Lung (tissue), 12 donors: Measurements from ENCODE around the gene ATP13A2. TPM values are rescaled to one million over a fixed set of nuclear protein-coding genes. Genes with fewer than 3 reads are reported as not detected.
"Not testable (repeated sequence)": the region's sequence is repeated elsewhere in the genome, so short reads cannot be mapped to it uniquely, and the experiment has no call there.

Experiments used
- ATAC-seq: fragments of 200-7000 bp; cut with Tn5 transposase; one replicate; pipeline ENCODE4 v1.9.1; 2020; ENCODE audit warnings: moderate number of reproducible peaks; ENCODE audit not compliant: insufficient read depth, low FRiP score
- DNase-seq, 3 donors: peaks; one replicate each; pipeline ENCODE4 v3.0.0-alpha.2; 2013 to 2017
- H3K27ac ChIP-seq, 2 donors: one replicate each; pipeline ENCODE4 v1.5.1; 2013; ENCODE audit warnings: mild to moderate bottlenecking in 2 of 2, moderate library complexity in 2 of 2, control low read depth in 1 of 2, inconsistent platforms in 1 of 2, low read depth in 1 of 2, low read length in 1 of 2
- H3K27me3 ChIP-seq, 3 donors: one replicate each; pipeline ENCODE4 v1.5.1; 2013; ENCODE audit warnings: low read length in 2 of 3; ENCODE audit not compliant: control insufficient read depth in 3 of 3, insufficient read depth in 3 of 3
- H3K36me3 ChIP-seq, 4 donors: one replicate each; pipeline ENCODE4 v1.5.1; 2013; ENCODE audit warnings: low read length in 4 of 4, mild to moderate bottlenecking in 1 of 4, moderate library complexity in 1 of 4; ENCODE audit not compliant: control insufficient read depth in 4 of 4, insufficient read depth in 4 of 4
- H3K4me1 ChIP-seq, 5 donors: one replicate each; pipeline ENCODE4 v1.5.1; 2013; ENCODE audit warnings: low read length in 5 of 5, mild to moderate bottlenecking in 2 of 5, moderate library complexity in 1 of 5; ENCODE audit not compliant: control insufficient read depth in 5 of 5, insufficient read depth in 5 of 5
- H3K4me3 ChIP-seq: one replicate; pipeline ENCODE4 v1.5.1; 2013; ENCODE audit warnings: mild to moderate bottlenecking, control low read depth, moderate library complexity
- H3K9ac ChIP-seq, 2 donors: one replicate each; pipeline ENCODE4 v1.5.1; 2013; ENCODE audit warnings: low read length in 2 of 2, control low read depth in 1 of 2; ENCODE audit not compliant: insufficient read depth in 1 of 2
- H3K9me3 ChIP-seq, 4 donors: one replicate each; pipeline ENCODE4 v1.5.1; 2013; ENCODE audit warnings: low read length in 3 of 4, mild to moderate bottlenecking in 1 of 4, moderate library complexity in 1 of 4; ENCODE audit not compliant: control insufficient read depth in 4 of 4, insufficient read depth in 3 of 4
- WGBS, 2 donors: extraction: QIAGEN DNeasy Blood & Tissue Kit; methylation state at CpG; one replicate each; pipeline ENCODE4 v1.1.7; 2013; 5-methylcytosine and 5-hydroxymethylcytosine counted together
- polyA plus RNA-seq, 2 donors: library from polyadenylated mRNA; stranded (reverse); fragments of 200-250 nt; gene quantifications; one replicate each; pipeline ENCODE4 v1.2.1, GENCODE V29; 2013
- total RNA-seq, 2 donors: library from RNA; depleted of rRNA in 1 of 2; stranded (reverse); fragments of >200 nt in 1 of 2; gene quantifications; one replicate each; pipeline ENCODE4 v1.2.1, GENCODE V29; 2014 to 2021
- TF ChIP-seq, protein P1 (sequence below): IDR thresholded peaks from 2 replicates; pipeline ENCODE4 v1.5.1; 2012; ENCODE audit warnings: mild to moderate bottlenecking; ENCODE audit errors: control extremely low read depth, extremely low read depth
- donor health status: control.
- donor health status: control.
- donor health status: Bipolar disorder and iron deficiency.
- donor health status: healthy.
- donor health status: DM: yes; HTN: yes; CAD: no.

Gene ATP13A2
- total and polyA plus RNA-seq, 4 donors = 20.2 to 50.6 (median 33.3) TPM

DNA sequence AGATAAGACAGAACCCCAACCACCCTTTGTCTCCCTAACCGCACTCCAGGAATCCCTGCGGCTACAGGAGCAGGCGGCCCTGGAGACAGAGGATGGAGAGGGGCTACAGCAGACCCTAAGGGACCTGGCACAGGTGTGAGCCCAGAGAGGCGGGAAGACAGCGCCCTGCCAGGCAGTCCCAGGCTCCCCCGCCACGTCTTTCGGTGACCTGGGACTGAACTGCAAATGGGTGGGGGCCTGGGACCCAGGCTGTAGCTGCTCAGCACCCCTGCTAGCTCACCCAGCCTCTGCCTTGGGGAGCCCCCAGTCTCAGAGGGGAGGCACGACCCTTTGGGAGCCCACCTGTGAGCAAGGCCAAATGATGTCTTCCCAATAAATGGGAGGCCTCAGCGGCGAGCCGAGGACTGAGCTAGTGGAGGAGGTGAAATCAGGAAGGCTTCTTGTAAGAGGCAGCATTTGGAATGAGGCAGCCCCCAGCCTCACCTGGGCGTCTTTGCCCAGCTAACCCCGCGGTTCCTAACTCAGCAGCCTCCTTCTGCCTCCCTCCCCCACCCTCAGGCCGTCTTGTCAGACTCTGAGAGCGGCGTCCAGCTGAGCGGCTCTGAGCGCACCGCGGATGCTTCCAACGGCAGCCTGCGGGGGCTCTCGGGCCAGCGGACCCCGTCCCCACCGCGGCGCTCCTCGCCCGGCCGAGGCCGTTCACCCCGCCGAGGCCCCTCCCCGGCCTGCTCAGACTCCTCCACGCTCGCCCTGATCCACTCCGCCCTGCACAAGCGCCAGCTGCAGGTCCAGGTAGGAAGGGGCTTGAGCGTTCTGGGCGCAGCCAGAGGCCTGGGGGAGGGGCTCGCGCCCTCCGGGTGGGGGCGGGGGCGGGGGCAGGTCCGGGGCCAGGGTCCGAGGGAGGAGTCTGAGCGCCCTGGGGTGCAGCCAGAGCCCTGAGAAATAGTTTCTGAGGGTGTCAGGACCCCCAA, 73.1 kb downstream of the ATP13A2 start:
- no peaks in the 10 kb centered on the region for H3K4me1 ChIP-seq
- DNase-seq (no peak), ATAC-seq (no peak)
- 73 to 89% methylated on average over 49 to 51 of the region's 51 CpGs for WGBS, 2 donors
- H3K9ac ChIP-seq = no peak overlapping the region
- no peaks in the 10 kb centered on the region for H3K9me3 ChIP-seq
- TF ChIP-seq, protein P1, sequence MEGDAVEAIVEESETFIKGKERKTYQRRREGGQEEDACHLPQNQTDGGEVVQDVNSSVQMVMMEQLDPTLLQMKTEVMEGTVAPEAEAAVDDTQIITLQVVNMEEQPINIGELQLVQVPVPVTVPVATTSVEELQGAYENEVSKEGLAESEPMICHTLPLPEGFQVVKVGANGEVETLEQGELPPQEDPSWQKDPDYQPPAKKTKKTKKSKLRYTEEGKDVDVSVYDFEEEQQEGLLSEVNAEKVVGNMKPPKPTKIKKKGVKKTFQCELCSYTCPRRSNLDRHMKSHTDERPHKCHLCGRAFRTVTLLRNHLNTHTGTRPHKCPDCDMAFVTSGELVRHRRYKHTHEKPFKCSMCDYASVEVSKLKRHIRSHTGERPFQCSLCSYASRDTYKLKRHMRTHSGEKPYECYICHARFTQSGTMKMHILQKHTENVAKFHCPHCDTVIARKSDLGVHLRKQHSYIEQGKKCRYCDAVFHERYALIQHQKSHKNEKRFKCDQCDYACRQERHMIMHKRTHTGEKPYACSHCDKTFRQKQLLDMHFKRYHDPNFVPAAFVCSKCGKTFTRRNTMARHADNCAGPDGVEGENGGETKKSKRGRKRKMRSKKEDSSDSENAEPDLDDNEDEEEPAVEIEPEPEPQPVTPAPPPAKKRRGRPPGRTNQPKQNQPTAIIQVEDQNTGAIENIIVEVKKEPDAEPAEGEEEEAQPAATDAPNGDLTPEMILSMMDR = no peak
- no peak overlapping the region for H3K4me3 ChIP-seq
- H3K27me3 ChIP-seq = no peaks in the 10 kb centered on the region
- H3K36me3 ChIP-seq = peaks cover 0 to 11% (median under 1%) of the 10 kb centered on the region in 4 donors
- no peak overlapping the region for H3K27ac ChIP-seq

DNA sequence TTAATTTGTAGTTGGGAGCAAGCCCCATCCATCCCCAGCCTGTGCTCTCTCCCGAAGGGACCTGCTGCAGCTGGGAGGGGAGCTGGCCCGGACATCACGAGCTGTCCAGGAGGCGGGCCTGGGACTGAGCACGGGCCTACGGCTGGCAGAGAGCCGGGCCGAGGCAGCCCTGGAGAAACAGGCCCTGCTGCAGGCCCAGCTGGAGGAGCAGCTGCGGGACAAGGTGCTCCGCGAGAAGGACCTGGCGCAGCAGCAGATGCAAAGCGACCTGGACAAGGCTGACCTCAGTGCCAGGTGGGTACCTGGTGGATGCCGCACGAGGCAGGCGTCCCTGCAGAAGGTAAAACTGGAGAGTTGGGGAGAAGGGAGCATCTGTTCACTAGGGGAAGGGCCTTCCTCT, 75.1 kb downstream of the ATP13A2 start:
- WGBS, 2 donors = 92 to 97% methylated on average over 16 of the region's 16 CpGs

More for the DNA sequence above, 75.1 kb downstream of the ATP13A2 start:
- ATAC-seq, DNase-seq, H3K27me3 ChIP-seq, H3K9ac ChIP-seq, H3K4me1 ChIP-seq, H3K27ac ChIP-seq, H3K9me3 ChIP-seq, H3K4me3 ChIP-seq: not testable (repeated sequence)
- peaks cover 0 to 11% (median 2%) of the 10 kb centered on the region in 4 donors for H3K36me3 ChIP-seq

Other genes with a start within 250 kb of the ATP13A2 start
- 1,000 to 10,000 TPM in 1 of 2 donors, under 1 TPM in 1; under 0.01 to 3,134 TPM for gene RNU1-2, start 115.9 kb downstream of the ATP13A2 start, total RNA-seq
- gene RNU1-2, start 115.9 kb downstream of the ATP13A2 start, polyA plus RNA-seq = not detected
- gene CROCC, start 90.0 kb downstream of the ATP13A2 start, total RNA-seq = 10 to 100 TPM; 31.5 to 42.2 TPM
- gene CROCC, start 90.0 kb downstream of the ATP13A2 start, polyA plus RNA-seq = 10 to 100 TPM; 14.9 to 25.4 TPM
- gene MFAP2, start 31.3 kb downstream of the ATP13A2 start, total RNA-seq = 10 to 100 TPM; 13.3 to 28.5 TPM
- gene MFAP2, start 31.3 kb downstream of the ATP13A2 start, polyA plus RNA-seq = 10 to 100 TPM in 1 of 2 donors, 1 to 10 TPM in 1; 7.4 to 11.6 TPM
- gene SDHB, start 42.1 kb upstream of the ATP13A2 start, total RNA-seq = 10 to 100 TPM; 59.1 to 93.2 TPM
- gene SDHB, start 42.1 kb upstream of the ATP13A2 start, polyA plus RNA-seq = 100 to 1,000 TPM in 1 of 2 donors, 10 to 100 TPM in 1; 73.8 to 117 TPM
- gene PADI2, start 107.5 kb upstream of the ATP13A2 start, total RNA-seq = 1 to 10 TPM; 2.1 to 4.6 TPM
- 10 to 100 TPM in 1 of 2 donors, 1 to 10 TPM in 1; 1.2 to 12.8 TPM for gene PADI2, start 107.5 kb upstream of the ATP13A2 start, polyA plus RNA-seq
- not detected for gene PADI1, start 193.2 kb upstream of the ATP13A2 start, total RNA-seq
- gene PADI1, start 193.2 kb upstream of the ATP13A2 start, polyA plus RNA-seq = under 1 TPM; 0.09 to 0.35 TPM
- not detected for gene PADI3, start 237.2 kb upstream of the ATP13A2 start, total RNA-seq
- gene PADI3, start 237.2 kb upstream of the ATP13A2 start, polyA plus RNA-seq = under 1 TPM in 1 of 2 donors, not detected in 1; 0.13 TPM